PC-3 (cell line): ENCODE measurements around the gene ADCY5. TPM values are rescaled to one million over a fixed set of nuclear protein-coding genes. Genes with fewer than 3 reads are reported as not detected.

ENCODE experiments used
- ATAC-seq: fragments of 200-7000 bp; cut with Tn5 transposase; 2 replicates; pipeline ENCODE4 v1.9.1; 2020; ENCODE audit warnings: mild to moderate bottlenecking, moderate library complexity
- BruUV-seq: library from RNA; stranded (reverse); fragments of 400-500 nt; replicated peaks from 2 replicates; lab custom pipeline; 2021; lab: Mats Ljungman, UMichigan
- CTCF ChIA-PET: fragments of 300-600 bp; sonication (Branson Sonifier 250); formaldehyde crosslinking; loops from one replicate; lab custom pipeline; 2022; ENCODE audit warnings: antibody characterized with exemption; lab: Charles Lee
- POLR2A ChIA-PET: fragments of 300-600 bp; sonication (Branson Sonifier 250); formaldehyde crosslinking; loops from one replicate; lab custom pipeline; 2022; ENCODE audit warnings: antibody characterized with exemption; ENCODE audit not compliant: unreplicated experiment; lab: Charles Lee
- DNase-seq: peaks from one replicate; pipeline ENCODE4 v3.0.0-alpha.2; 2015
- H2AFZ ChIP-seq: fragments of 300-600 bp; sonication (generic); 2 replicates; pipeline ENCODE4 v1.6.0; 2016; ENCODE audit warnings: antibody characterized with exemption, low read length
- H3F3A ChIP-seq: fragments of 300-600 bp; sonication (generic); one replicate; pipeline ENCODE4 v1.6.0; 2017; ENCODE audit warnings: antibody characterized with exemption, low read length, control low read depth, mild to moderate bottlenecking; ENCODE audit not compliant: unreplicated experiment
- H3K27ac ChIP-seq: fragments of 300-600 bp; sonication (generic); 2 replicates; pipeline ENCODE4 v1.5.1; 2016; ENCODE audit warnings: mild to moderate bottlenecking, low read length
- H3K27me3 ChIP-seq: fragments of 300-600 bp; sonication (generic); 2 replicates; pipeline ENCODE4 v1.6.1; 2016; ENCODE audit warnings: low read length, mixed read lengths
- H3K36me3 ChIP-seq: fragments of 300-600 bp; sonication (generic); 2 replicates; pipeline ENCODE4 v1.6.1; 2016; ENCODE audit warnings: low read depth, mixed run types, low read length, mixed read lengths
- H3K4me1 ChIP-seq: fragments of 300-600 bp; sonication (generic); 2 replicates; pipeline ENCODE4 v1.5.1; 2016; ENCODE audit warnings: low read length; ENCODE audit not compliant: insufficient read depth
- H3K4me2 ChIP-seq: fragments of 300-600 bp; sonication (generic); 2 replicates; pipeline ENCODE4 v1.6.0; 2016; ENCODE audit warnings: low read length
- H3K4me3 ChIP-seq: fragments of 300-600 bp; sonication (generic); 2 replicates; pipeline ENCODE4 v1.5.1; 2016; ENCODE audit warnings: mild to moderate bottlenecking, low read length, mixed read lengths
- H3K79me2 ChIP-seq: fragments of 300-600 bp; sonication (generic); 2 replicates; pipeline ENCODE4 v1.6.1; 2017; ENCODE audit warnings: low read length, mixed read lengths
- H3K9ac ChIP-seq: fragments of 300-600 bp; sonication (generic); 2 replicates; pipeline ENCODE4 v1.6.0; 2016; ENCODE audit warnings: mild to moderate bottlenecking, low read length
- H3K9me2 ChIP-seq: fragments of 300-600 bp; sonication (generic); replicated peaks from 2 replicates; pipeline ENCODE4 v1.6.1; 2016; ENCODE audit warnings: mixed run types, low read length, mixed read lengths
- H3K9me3 ChIP-seq: fragments of 300-600 bp; sonication (generic); 2 replicates; pipeline ENCODE4 v1.6.1; 2016; ENCODE audit warnings: low read length, mixed read lengths
- H4K20me1 ChIP-seq: fragments of 300-600 bp; sonication (generic); 2 replicates; pipeline ENCODE4 v1.6.1; 2016; ENCODE audit warnings: low read length, mixed read lengths
- EZH2 ChIP-seq: fragments of 300-600 bp; sonication (generic); IDR thresholded peaks from one replicate; pipeline ENCODE4 v1.6.1; 2017; ENCODE audit warnings: antibody characterized with exemption, mild to moderate bottlenecking, low read length; ENCODE audit not compliant: unreplicated experiment
- EZH2phosphoT487 ChIP-seq: fragments of 300-600 bp; sonication (generic); IDR thresholded peaks from 2 replicates; pipeline ENCODE4 v1.6.1; 2018; ENCODE audit warnings: mild to moderate bottlenecking, antibody characterized with exemption, low read length, borderline replicate concordance
- intact Hi-C: fragments of 100-400 bp; cut with micrococcal nuclease; formaldehyde crosslinking; loops from 2 replicates; pipeline ENCODE4 v1.9.0; 2023
- total RNA-seq: library from RNA; depleted of rRNA; stranded (reverse); fragments of >200 nt; gene quantifications from 2 replicates; pipeline ENCODE4 v1.2.3, GENCODE V29; 2014
- TF ChIP-seq, protein P1 (sequence below): fragments of 300-600 bp; sonication (generic); conservative IDR thresholded peaks from 2 replicates; pipeline ENCODE4 v1.5.1; 2017; ENCODE audit warnings: antibody characterized with exemption, low read depth, mild to moderate bottlenecking, low read length

ADCY5 gene
- total RNA-seq, 1 experiment from 2014 or later, result not detected

DNA sequence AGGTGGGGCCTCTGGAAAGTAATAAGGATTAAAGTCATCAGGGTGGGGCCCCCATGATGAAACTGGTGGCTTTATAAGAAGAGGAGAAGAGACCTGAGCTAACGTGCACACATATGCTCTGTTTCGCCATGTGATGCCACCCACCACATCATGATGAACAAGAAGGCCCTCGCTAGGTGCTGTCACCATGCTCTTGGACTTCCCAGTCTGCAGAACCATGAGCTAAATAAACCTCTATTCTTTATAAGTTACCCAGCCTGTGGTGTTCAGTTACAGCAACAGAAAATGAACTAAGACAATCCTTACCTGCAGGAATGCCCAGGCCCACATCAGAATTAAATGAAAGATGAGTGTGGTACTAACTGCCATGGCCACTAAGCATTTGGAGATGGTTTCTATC is 79.8 kb downstream of the ADCY5 start:
- Histone ChIP-seq H3K4me1 (peaks cover 8% of the 10 kb centered on the region; the same call in 1 of the 2 replicates), H3K79me2 (no peaks in the 10 kb centered on the region), H3K9me3 (no peaks in the 10 kb centered on the region), H3K4me2 (no peak overlapping the region), H3K9me2 (no peaks in the 10 kb centered on the region), H3K27me3 (peaks cover 15% of the 10 kb centered on the region), H3K27ac (no peak overlapping the region), H3K9ac (no peak overlapping the region), H3K36me3 (no peaks in the 10 kb centered on the region), H2AFZ (no peak overlapping the region), H3K4me3 (no peak overlapping the region), H3F3A (no peaks in the 10 kb centered on the region), H4K20me1 (no peaks in the 10 kb centered on the region)
- TF ChIP-seq, protein P1, sequence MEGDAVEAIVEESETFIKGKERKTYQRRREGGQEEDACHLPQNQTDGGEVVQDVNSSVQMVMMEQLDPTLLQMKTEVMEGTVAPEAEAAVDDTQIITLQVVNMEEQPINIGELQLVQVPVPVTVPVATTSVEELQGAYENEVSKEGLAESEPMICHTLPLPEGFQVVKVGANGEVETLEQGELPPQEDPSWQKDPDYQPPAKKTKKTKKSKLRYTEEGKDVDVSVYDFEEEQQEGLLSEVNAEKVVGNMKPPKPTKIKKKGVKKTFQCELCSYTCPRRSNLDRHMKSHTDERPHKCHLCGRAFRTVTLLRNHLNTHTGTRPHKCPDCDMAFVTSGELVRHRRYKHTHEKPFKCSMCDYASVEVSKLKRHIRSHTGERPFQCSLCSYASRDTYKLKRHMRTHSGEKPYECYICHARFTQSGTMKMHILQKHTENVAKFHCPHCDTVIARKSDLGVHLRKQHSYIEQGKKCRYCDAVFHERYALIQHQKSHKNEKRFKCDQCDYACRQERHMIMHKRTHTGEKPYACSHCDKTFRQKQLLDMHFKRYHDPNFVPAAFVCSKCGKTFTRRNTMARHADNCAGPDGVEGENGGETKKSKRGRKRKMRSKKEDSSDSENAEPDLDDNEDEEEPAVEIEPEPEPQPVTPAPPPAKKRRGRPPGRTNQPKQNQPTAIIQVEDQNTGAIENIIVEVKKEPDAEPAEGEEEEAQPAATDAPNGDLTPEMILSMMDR, result no peak
- TF ChIP-seq EZH2phosphoT487 (no peak), EZH2 (no peak)
- POLR2A ChIA-PET, result no interaction called here
- ATAC-seq, result no peak
- CTCF ChIA-PET, result no interaction called here
- BruUV-seq, result no TSS peak
- intact Hi-C loops, result no loop called here
- no peak for DNase-seq

DNA sequence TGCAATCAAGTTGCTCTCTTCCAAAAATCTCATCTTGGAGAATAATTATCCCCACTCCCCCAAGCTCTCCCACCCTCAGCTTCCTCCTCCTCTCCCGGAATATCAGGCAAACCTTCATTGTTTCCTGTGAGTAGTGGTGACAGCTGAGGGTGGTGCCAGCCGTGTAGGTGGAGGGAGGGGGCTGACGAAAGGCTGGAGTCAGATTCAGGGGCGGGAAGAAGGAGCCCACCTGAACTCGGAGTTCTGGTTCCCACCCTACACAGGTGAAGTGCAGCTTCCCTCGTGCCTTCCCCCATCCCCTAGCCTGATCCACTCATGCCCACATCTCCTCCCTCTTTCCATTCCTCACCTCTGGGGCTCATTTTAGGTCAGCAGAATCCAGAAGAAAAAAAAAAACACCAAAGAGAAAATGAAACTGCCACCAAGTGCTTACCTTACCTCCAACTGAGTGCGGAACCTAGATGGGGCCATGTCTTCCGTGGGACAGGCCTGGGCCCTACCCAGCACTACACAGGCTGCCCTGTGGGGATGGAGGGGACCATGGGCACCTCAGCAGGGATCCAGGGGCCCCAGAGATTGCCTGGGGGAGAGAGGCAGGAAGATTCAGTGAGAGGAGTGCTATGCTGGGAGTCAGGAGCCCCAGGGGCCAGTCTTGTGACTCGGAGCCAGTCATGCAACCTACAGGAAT is 81.3 kb downstream of the ADCY5 start:
- Histone ChIP-seq H3K9me3 (no peaks in the 10 kb centered on the region), H3K9ac (no peak overlapping the region), H4K20me1 (no peaks in the 10 kb centered on the region), H3K36me3 (no peaks in the 10 kb centered on the region), H3K4me1 (peaks cover 8% of the 10 kb centered on the region; the same call in 1 of the 2 replicates), H3K4me3 (no peak overlapping the region), H3K4me2 (no peak overlapping the region), H3K27me3 (peaks cover 23% of the 10 kb centered on the region), H3K79me2 (no peaks in the 10 kb centered on the region), H2AFZ (no peak overlapping the region), H3K9me2 (no peaks in the 10 kb centered on the region), H3K27ac (no peak overlapping the region), H3F3A (no peaks in the 10 kb centered on the region)
- DNase-seq, result no peak
- intact Hi-C loops, result no loop called here
- POLR2A ChIA-PET, result no interaction called here
- BruUV-seq, result no TSS peak
- CTCF ChIA-PET, result no interaction called here
- no peak for TF ChIP-seq EZH2phosphoT487
- TF ChIP-seq, protein P1, result no peak
- no peak for TF ChIP-seq EZH2
- no peak for ATAC-seq
